PC-3 (cell line): ENCODE data around the gene MORC1.

Source experiments
- CTCF ChIP-seq: fragments of 300-600 bp; sonication (generic); conservative IDR thresholded peaks from 2 replicates; pipeline ENCODE4 v1.5.1; 2017; ENCODE audit warnings: antibody characterized with exemption, low read depth, mild to moderate bottlenecking, low read length
- EZH2phosphoT487 ChIP-seq: fragments of 300-600 bp; sonication (generic); IDR thresholded peaks from 2 replicates; pipeline ENCODE4 v1.6.1; 2018; ENCODE audit warnings: mild to moderate bottlenecking, antibody characterized with exemption, low read length, borderline replicate concordance

DNA sequence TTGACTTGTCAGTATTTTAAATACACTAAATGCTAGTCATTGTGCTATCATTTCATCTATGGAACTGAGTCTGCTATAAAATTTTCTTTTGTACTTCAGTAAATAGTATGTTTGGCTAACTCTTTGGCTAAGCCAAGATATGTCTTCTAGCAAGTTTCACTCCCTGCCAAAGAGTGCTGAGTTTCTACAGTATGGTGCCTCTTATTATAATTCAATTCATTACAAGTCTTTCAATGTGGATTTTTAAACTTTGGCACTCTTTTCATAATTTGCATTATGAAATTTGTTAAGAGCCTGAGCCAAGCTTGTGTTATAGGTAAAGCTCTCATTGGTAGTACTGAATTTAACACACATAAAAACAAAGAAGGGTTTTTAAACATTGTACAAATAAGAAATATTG, 24.4 kb downstream of the MORC1 start:
- TF ChIP-seq CTCF (no peak), EZH2phosphoT487 (no peak)
